Measurements from ENCODE around the gene LRRC56. TPM values are rescaled to one million over a fixed set of nuclear protein-coding genes. Genes with fewer than 3 reads are reported as not detected.

The LRRC56 gene
- total RNA-seq, 1 donor from 2014 or later = 0.82 TPM

- H3K4me3 Mint-ChIP-seq (ENCODE audit: unreplicated experiment) = no peak overlapping the region
- no peak overlapping the region for H3K27ac Mint-ChIP-seq (ENCODE audit: unreplicated experiment)
- H3K27me3 Mint-ChIP-seq (ENCODE audit: low read depth, unreplicated experiment) = peaks cover 4% of the 10 kb centered on the region
- Histone ChIP-seq H3K4me2 (ENCODE audit: low read length) (no peak overlapping the region), H3K9me3 (ENCODE audit: insufficient read depth, low read depth, low read length) (no peaks in the 10 kb centered on the region), H3K79me2 (ENCODE audit: insufficient read depth, low read length) (no peaks in the 10 kb centered on the region), H3K36me3 (ENCODE audit: insufficient read depth, low read length) (no peaks in the 10 kb centered on the region), H4K20me1 (ENCODE audit: insufficient read depth, low read length) (no peaks in the 10 kb centered on the region), H3K27me3 (ENCODE audit: insufficient read depth, low read length) (peaks cover 2% of the 10 kb centered on the region), H2AFZ (ENCODE audit: low read depth, low read length) (no peak overlapping the region), H3K9ac (ENCODE audit: low read length) (no peak overlapping the region), H3K4me1 (ENCODE audit: insufficient read depth, low read length) (no peaks in the 10 kb centered on the region), H3K27ac (ENCODE audit: low read depth, low read length) (no peak overlapping the region), H3K4me3 (ENCODE audit: insufficient read depth, low read depth, low read length) (no peak overlapping the region)
- DNase-seq (ENCODE audit: low read depth) (no peak), FAIRE-seq (no peak)
- peaks cover 6% of the 10 kb centered on the region for H3K4me1 Mint-ChIP-seq (ENCODE audit: low read depth, unreplicated experiment)
- no peaks in the 10 kb centered on the region for H3K36me3 Mint-ChIP-seq (ENCODE audit: low read depth, unreplicated experiment)
- no peaks in the 10 kb centered on the region for H3K9me3 Mint-ChIP-seq (ENCODE audit: unreplicated experiment)
- TF ChIP-seq EZH2 (IDR thresholded peaks at IDR 0.05; ENCODE audit: insufficient read depth, low read length) = no peak
- no peak for TF ChIP-seq CTCF (IDR thresholded peaks at IDR 0.05; ENCODE audit: insufficient read depth, low read depth, low read length)
Measured at GRCh38 chr11:550746-551085, 13.4 kb downstream of the LRRC56 start.

GRCh38 chr11:551131-551530, 13.8 kb downstream of the LRRC56 start:
- Histone ChIP-seq H3K79me2 (ENCODE audit: insufficient read depth, low read length) (no peaks in the 10 kb centered on the region), H3K9ac (ENCODE audit: low read length) (no peak overlapping the region), H3K4me1 (ENCODE audit: insufficient read depth, low read length) (no peaks in the 10 kb centered on the region), H3K4me2 (ENCODE audit: low read length) (no peak overlapping the region), H3K4me3 (ENCODE audit: insufficient read depth, low read depth, low read length) (no peak overlapping the region), H4K20me1 (ENCODE audit: insufficient read depth, low read length) (no peaks in the 10 kb centered on the region), H2AFZ (ENCODE audit: low read depth, low read length) (no peak overlapping the region), H3K9me3 (ENCODE audit: insufficient read depth, low read depth, low read length) (no peaks in the 10 kb centered on the region), H3K27ac (ENCODE audit: low read depth, low read length) (no peak overlapping the region), H3K27me3 (ENCODE audit: insufficient read depth, low read length) (peaks cover 4% of the 10 kb centered on the region), H3K36me3 (ENCODE audit: insufficient read depth, low read length) (no peaks in the 10 kb centered on the region)
- Mint-ChIP-seq H3K4me3 (ENCODE audit: unreplicated experiment) (no peak overlapping the region), H3K27ac (ENCODE audit: unreplicated experiment) (no peak overlapping the region), H3K9me3 (ENCODE audit: unreplicated experiment) (no peaks in the 10 kb centered on the region), H3K4me1 (ENCODE audit: low read depth, unreplicated experiment) (peaks cover 6% of the 10 kb centered on the region), H3K27me3 (ENCODE audit: low read depth, unreplicated experiment) (peaks cover 4% of the 10 kb centered on the region), H3K36me3 (ENCODE audit: low read depth, unreplicated experiment) (no peaks in the 10 kb centered on the region)
- DNase-seq (ENCODE audit: low read depth) = no peak
- FAIRE-seq = no peak
- TF ChIP-seq CTCF (IDR thresholded peaks at IDR 0.05; ENCODE audit: insufficient read depth, low read depth, low read length) (no peak), EZH2 (IDR thresholded peaks at IDR 0.05; ENCODE audit: insufficient read depth, low read length) (no peak)

- peaks cover 8% of the 10 kb centered on the region for H3K27me3 ChIP-seq (ENCODE audit: insufficient read depth, low read length)
- no peaks in the 10 kb centered on the region for H4K20me1 ChIP-seq (ENCODE audit: insufficient read depth, low read length)
- Mint-ChIP-seq H3K4me3 (ENCODE audit: unreplicated experiment) (no peak overlapping the region), H3K27ac (ENCODE audit: unreplicated experiment) (no peak overlapping the region), H3K4me1 (ENCODE audit: low read depth, unreplicated experiment) (peaks cover 6% of the 10 kb centered on the region), H3K27me3 (ENCODE audit: low read depth, unreplicated experiment) (peaks cover 7% of the 10 kb centered on the region), H3K36me3 (ENCODE audit: low read depth, unreplicated experiment) (no peaks in the 10 kb centered on the region), H3K9me3 (ENCODE audit: unreplicated experiment) (no peaks in the 10 kb centered on the region)
- FAIRE-seq (no peak), DNase-seq (ENCODE audit: low read depth) (no peak)
- no peaks in the 10 kb centered on the region for H3K9me3 ChIP-seq (ENCODE audit: insufficient read depth, low read depth, low read length)
- no peaks in the 10 kb centered on the region for H3K36me3 ChIP-seq (ENCODE audit: insufficient read depth, low read length)
- H2AFZ ChIP-seq (ENCODE audit: low read depth, low read length) = no peak overlapping the region
- H3K27ac ChIP-seq (ENCODE audit: low read depth, low read length) = no peak overlapping the region
- H3K4me2 ChIP-seq (ENCODE audit: low read length) = no peak overlapping the region
- no peaks in the 10 kb centered on the region for H3K79me2 ChIP-seq (ENCODE audit: insufficient read depth, low read length)
- no peak for TF ChIP-seq CTCF (IDR thresholded peaks at IDR 0.05; ENCODE audit: insufficient read depth, low read depth, low read length)
- no peak overlapping the region for H3K4me3 ChIP-seq (ENCODE audit: insufficient read depth, low read depth, low read length)
- no peak overlapping the region for H3K9ac ChIP-seq (ENCODE audit: low read length)
- no peaks in the 10 kb centered on the region for H3K4me1 ChIP-seq (ENCODE audit: insufficient read depth, low read length)
Measured at GRCh38 chr11:551596-551995, 14.3 kb downstream of the LRRC56 start.

Data from astrocyte (in vitro differentiated cells and primary cell).